ENCODE data around the gene PPFIA2. TPM values are rescaled to one million over a fixed set of nuclear protein-coding genes. Genes with fewer than 3 reads are reported as not detected.

PPFIA2 gene
- total and polyA plus RNA-seq, 3 donors from 2014 or later = 10.5 to 22.1 (median 18.3) TPM

DNA sequence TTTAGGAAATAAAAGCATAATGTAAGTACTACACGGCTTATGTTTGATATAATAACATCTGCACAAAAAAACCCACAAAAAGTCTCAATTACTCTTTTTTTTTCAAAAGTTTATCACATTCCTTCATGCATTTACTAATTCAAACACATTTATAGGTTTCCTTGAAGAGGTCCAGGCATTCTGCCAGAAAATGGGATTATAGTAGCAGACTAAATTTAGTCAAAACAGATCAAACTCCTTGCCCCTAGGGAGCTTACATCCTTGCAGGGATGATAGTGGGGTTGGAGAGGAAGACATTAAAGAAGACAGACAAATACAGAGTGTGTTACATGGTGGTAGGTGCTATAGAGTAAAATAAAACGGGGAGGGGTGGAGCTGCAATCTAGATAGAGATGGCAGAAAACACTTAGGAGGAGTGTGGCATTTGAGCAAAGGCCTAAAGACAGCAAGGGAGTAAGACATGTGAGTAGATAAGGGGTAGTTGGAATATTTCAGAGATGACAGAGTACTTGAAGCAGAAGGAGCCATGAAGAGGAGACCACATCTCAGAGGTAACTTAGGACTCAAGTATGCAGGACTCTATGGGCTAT, 266.9 kb downstream of the PPFIA2 start:
- DNase-seq = no peak
- Histone ChIP-seq H3K27ac (no peak overlapping the region), H3K36me3 (ENCODE audit: low read depth, missing control alignments) (no peaks in the 10 kb centered on the region), H3K9me3 (no peaks in the 10 kb centered on the region), H3K4me3 (no peak overlapping the region), H3K4me1 (no peaks in the 10 kb centered on the region), H3K27me3 (no peaks in the 10 kb centered on the region)
- intact Hi-C loops (cut with DNase I; ENCODE audit: low total_unique reads) = no loop called here
- 67% methylated on average over 2 of the region's 2 CpGs for WGBS, 2 donors
- TF ChIP-seq, protein P1, sequence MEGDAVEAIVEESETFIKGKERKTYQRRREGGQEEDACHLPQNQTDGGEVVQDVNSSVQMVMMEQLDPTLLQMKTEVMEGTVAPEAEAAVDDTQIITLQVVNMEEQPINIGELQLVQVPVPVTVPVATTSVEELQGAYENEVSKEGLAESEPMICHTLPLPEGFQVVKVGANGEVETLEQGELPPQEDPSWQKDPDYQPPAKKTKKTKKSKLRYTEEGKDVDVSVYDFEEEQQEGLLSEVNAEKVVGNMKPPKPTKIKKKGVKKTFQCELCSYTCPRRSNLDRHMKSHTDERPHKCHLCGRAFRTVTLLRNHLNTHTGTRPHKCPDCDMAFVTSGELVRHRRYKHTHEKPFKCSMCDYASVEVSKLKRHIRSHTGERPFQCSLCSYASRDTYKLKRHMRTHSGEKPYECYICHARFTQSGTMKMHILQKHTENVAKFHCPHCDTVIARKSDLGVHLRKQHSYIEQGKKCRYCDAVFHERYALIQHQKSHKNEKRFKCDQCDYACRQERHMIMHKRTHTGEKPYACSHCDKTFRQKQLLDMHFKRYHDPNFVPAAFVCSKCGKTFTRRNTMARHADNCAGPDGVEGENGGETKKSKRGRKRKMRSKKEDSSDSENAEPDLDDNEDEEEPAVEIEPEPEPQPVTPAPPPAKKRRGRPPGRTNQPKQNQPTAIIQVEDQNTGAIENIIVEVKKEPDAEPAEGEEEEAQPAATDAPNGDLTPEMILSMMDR (IDR thresholded peaks at IDR 0.05) = no peak
- TF ChIP-seq POLR2A (IDR thresholded peaks at IDR 0.05) = no peak

DNA sequence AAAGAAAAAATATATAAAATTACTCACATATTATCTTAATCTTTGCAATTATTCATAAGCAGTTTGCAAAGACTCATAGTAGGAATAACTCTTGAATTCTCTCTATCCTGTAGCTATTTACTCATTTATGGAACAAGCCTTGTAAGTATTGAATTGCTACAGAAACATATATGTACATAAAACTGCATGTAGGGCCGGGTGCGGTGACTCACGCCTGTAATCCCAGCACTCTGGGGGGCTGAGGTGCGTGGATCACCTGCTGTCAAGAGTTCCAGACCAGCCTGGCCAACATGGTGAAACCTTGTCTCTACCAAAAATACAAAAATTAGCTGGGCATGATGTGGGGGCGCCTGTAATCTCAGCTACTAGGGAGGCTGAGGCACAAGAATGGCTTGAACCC, 286.2 kb downstream of the PPFIA2 start:
- TF ChIP-seq POLR2A (IDR thresholded peaks at IDR 0.05) = no peak
- TF ChIP-seq, protein P1 (IDR thresholded peaks at IDR 0.05) = no peak
- DNase-seq = no peak
- Histone ChIP-seq H3K4me3 (no peak overlapping the region), H3K27me3 (no peaks in the 10 kb centered on the region), H3K36me3 (ENCODE audit: low read depth, missing control alignments) (no peaks in the 10 kb centered on the region), H3K4me1 (no peaks in the 10 kb centered on the region), H3K27ac (no peak overlapping the region), H3K9me3 (no peaks in the 10 kb centered on the region)
- WGBS, 2 donors = 88 to 91% methylated on average over 5 of the region's 5 CpGs
- intact Hi-C loops (cut with DNase I; ENCODE audit: low total_unique reads) = no loop called here

DNA sequence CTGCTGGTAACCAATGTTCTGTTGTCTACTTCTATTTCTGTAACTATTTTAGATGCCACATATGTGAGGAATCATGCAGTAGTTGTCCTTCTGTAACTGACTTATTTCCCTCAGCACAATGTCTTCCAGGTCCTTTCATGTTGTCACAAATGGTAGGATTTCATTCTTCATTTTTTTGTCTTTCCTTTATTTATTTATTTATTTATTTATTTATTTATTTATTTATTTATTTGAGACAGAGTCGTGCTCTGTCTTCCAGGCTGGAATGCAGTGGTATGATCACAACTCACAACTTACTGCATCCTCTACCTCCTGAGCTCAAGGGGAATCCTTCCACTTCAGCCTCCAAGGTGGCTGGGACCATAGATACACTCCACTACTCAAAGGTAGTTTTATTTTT, 288.2 kb downstream of the PPFIA2 start:
- Histone ChIP-seq H3K4me1 (no peaks in the 10 kb centered on the region), H3K36me3 (ENCODE audit: low read depth, missing control alignments) (no peaks in the 10 kb centered on the region), H3K27ac (no peak overlapping the region), H3K27me3 (no peaks in the 10 kb centered on the region), H3K9me3 (no peaks in the 10 kb centered on the region), H3K4me3 (no peak overlapping the region)
- TF ChIP-seq, protein P1 (IDR thresholded peaks at IDR 0.05) = no peak
- TF ChIP-seq POLR2A (IDR thresholded peaks at IDR 0.05) = no peak
- intact Hi-C loops (cut with DNase I; ENCODE audit: low total_unique reads) = no loop called here
- DNase-seq = no peak
- whole genome bisulfite sequencing, 2 donors = 69 to 83% methylated on average over 1 of the region's 1 CpG

DNA sequence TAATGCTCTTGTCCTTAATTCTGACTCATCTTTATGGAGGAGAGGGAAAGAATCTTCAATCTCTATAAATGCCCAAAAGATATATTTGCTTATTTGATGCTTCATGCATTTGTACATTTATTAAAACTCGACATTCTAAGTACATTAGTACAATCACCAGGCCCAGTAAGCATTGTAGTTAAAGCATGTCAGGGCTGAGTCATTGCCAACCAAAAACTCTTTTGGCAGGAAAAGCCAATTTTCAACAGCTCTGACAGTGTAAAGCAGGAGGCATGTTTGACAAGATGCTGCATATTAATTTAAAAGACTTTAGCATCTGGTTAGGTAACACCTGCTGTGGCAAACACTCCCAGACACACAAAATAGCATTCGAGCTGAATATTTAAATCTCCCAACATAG, 290.9 kb downstream of the PPFIA2 start:
- WGBS, 2 donors = 55 to 57% methylated on average over 2 of the region's 2 CpGs
- H3K4me1 ChIP-seq = no peaks in the 10 kb centered on the region
- H3K27me3 ChIP-seq = no peaks in the 10 kb centered on the region
- H3K27ac ChIP-seq = no peak overlapping the region
- no peaks in the 10 kb centered on the region for H3K36me3 ChIP-seq (ENCODE audit: low read depth, missing control alignments)
- no peaks in the 10 kb centered on the region for H3K9me3 ChIP-seq
- intact Hi-C loops (cut with DNase I; ENCODE audit: low total_unique reads) = no loop called here
- DNase-seq = no peak
- TF ChIP-seq, protein P1 (IDR thresholded peaks at IDR 0.05) = no peak
- no peak for TF ChIP-seq POLR2A (IDR thresholded peaks at IDR 0.05)
- H3K4me3 ChIP-seq = no peak overlapping the region

DNA sequence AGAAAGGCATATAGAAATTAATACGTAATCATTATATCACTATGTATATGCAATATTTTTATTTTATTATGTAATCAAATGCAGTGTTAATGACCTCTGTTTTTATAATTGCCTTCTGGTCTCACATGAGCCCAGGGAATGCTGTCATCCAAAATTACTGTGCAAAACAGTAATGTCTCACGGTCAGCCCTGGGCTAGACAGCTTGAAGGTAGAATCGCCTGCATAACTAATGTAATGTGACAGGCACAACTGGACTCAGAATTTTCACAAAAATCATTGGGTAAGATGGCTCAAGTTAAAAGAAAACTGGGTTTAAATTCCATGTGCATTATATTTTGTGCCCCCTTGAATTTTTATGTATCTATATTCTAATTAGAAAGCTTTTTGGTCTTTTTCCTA, 293.3 kb downstream of the PPFIA2 start:
- no peaks in the 10 kb centered on the region for H3K4me1 ChIP-seq
- H3K9me3 ChIP-seq = no peaks in the 10 kb centered on the region
- intact Hi-C loops (cut with DNase I; ENCODE audit: low total_unique reads) = no loop called here
- H3K27me3 ChIP-seq = no peaks in the 10 kb centered on the region
- 96 to 98% methylated on average over 3 of the region's 3 CpGs for WGBS, 2 donors
- no peaks in the 10 kb centered on the region for H3K36me3 ChIP-seq (ENCODE audit: low read depth, missing control alignments)
- TF ChIP-seq, protein P1 (IDR thresholded peaks at IDR 0.05) = no peak
- no peak for TF ChIP-seq POLR2A (IDR thresholded peaks at IDR 0.05)
- no peak overlapping the region for H3K27ac ChIP-seq
- no peak overlapping the region for H3K4me3 ChIP-seq
- no peak for DNase-seq
